NCI-H2081 (cell line): ENCODE measurements around the gene ICAM4.
A peak's percentile ranks its signal among the peaks of the same experiment; 100 is the strongest.
"Not testable (repeated sequence)": the region's sequence is repeated elsewhere in the genome, so short reads cannot be mapped to it uniquely, and the experiment has no call there.

ENCODE experiments used
- DNase-seq, 2 experiments: peaks; one replicate each; lab custom pipeline; 2025; lab: John Stamatoyannopoulos, UW

ICAM4 gene

DNA sequence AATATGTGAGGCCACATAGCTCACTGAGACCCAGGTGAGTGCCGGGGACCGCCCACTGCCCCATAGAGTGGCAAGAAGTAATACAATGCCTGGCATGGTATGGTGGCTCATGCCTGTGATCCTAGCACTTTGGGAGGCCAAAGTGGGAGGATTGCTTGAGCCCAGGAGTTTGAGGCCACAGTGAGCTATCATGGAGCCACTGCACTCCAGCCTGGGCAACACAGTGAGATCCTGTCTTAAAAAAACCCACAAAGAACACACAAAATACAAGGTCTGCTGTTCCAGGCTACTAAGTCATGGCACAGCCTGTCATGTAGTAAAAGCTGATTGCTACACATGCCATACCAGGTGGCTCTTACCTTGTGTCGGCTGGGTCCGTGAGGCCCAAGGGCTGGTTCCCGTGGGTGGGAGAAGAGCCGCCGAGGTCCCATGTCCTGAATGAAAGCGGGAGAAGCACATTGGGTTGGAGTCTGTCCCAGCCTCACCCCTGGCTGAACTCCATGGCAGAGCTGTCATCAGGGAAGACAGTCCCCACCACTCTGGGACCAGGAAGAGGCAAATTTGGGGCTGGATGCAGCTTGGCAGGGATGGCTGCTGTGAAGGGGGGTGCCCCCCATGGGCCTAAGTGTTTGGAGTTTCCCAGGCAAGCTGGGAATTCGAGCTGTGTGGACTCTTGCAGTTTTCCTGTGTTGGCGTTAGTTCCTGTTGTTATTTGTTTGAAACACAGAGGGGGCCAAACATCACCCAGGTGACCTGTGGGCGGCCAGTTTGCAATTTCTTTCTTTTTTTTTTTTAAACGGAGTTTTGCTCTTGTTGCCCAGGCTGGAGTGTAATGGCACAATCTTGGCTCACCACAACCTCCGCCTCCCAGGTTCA is 32.3 kb downstream of the ICAM4 start:
- DNase-seq: no peak

DNA sequence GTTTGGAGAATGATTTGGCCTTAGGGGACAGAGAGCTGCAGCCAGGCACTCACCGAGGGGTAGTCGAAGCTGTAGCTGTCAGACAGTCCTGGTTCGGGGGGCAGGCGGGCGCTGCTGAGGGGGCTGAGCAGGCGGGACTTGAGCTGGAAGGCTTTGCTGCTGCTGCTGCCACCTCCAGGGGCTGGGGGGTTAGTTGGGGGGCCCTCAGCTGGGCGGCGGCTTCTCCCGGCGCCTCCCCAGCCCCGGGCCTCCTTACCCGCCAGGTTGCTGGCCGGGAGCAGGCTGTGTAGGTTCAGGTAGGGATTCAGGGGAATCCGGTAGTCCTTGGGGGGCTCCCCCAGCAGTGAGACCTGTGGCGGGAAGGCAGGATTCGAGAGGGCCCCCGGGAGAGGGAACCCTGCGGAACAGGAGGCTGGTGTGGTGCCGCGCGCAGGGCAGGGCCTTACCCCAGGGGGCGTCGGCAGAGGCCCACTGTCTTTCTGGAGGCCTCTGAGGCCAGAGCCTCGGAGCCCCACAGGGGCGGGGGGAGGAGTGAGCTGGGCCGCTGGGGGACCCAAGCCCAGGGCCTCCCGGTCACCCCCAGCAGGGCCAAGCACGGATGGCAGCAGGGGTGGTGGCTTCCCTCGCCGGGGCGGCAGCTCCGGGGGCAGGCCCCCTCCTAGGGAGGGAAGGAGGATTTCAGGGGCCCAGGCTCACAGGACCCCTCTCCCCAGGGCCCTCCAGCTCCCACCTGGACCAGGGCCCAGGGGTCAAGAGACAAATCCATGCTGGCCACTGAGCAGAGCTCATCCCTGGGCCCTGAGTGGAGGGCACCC is 34.1 kb downstream of the ICAM4 start:
- DNase-seq: no peak

DNA sequence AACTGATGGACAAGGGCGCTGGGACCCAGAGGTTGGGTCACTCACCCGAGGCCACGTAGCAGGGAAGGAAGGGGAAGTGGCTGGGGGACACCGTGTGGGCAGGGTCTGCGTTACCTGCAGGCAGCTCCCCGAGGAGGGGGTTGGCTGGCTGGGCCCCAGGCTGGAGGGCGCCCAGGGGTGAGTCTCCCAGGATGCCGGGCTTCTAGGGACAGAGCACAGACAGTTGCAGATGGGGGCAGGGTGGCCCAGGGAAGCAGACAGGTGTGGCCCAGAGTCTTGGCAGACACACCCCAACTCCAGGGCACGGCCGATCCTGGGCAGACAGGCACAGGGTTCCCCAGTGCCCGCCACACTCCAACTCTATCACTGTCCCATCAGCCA is 34.7 kb downstream of the ICAM4 start:
- DNase-seq: no peak

DNA sequence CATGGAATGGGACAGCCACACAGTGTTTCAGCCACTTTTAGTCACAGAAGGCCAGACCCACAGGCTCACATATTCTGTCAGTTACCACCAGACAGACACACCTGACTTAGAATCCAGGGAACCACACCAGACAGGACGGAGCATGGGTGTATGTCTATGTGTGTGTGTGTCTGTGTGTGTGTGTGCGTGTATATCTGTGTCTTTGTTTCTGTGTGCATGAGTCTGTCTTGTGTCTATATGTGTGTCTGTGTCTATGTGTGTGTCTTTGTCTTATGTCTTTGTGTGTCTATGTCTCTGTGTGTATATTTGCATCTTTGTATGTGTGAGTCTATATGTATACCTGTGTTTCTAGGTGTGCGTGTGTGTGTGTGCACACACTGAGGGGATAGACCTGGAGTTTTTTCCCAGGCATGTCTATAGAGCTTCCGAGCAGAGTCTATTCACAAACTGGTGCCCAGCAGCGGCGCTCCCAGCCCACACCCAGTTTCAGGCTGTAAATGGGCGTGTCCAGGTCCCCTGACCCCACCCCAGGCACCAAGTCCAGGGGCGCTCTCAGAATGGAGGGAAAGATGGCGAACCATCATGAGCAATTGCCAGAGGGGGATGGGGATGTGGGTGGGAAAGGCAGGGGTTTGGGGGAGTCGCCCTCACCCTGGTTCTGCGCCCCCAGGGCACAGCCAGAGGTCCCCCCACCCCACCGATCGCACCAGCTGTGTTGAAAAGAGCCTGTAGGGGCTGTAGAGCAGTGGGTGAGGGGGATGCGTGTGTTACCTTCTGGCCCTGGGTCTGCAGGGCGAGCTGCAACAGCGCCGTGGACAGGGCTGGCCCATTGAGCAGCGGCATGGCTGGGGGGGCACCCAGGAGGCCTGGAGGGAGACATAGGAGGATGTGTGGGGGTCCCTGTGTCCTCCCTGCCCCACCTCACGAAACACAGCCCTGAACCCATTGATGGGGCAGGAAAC is 35.4 kb downstream of the ICAM4 start:
- no peak for DNase-seq

DNA sequence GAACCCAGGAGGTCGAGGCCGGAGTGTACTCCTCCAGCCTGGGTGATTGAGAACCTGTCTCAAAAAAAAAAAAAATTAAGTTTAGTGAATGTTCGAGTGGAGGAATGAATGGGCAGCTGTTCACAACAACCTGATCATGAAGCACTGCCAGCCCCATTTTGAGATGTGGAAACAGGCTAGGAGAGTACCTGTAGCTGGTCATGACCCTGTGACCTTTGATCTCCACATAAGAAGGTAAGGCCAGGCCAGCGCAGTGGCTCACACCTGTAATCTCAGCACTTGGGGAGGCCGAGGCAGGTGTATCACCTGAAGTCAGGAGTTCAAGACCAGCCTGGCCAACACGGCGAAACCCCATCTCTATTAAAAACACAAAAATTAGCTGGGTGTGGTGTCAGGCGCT is 39.0 kb downstream of the ICAM4 start:
- no peak for DNase-seq

DNA sequence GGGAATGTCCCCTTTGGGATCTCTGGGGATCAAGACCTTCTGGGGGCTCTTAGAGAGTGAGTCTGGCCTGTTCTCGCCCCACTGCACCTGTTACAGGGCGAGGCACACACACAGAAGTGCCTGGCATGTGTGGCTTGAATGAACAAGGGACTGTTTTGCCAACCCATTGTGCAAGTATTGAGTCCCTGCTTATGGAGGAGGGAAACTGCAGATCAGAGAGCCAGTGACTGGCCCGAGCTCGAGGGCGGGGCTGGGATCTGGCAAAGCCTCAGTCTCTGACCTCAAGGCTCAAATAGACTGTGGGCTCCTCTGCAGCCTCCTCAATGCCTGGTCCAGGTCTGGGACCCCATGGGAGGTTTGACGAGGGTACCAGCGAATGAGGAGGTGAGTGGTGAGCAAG is 41.0 kb downstream of the ICAM4 start:
- DNase-seq: no peak

DNA sequence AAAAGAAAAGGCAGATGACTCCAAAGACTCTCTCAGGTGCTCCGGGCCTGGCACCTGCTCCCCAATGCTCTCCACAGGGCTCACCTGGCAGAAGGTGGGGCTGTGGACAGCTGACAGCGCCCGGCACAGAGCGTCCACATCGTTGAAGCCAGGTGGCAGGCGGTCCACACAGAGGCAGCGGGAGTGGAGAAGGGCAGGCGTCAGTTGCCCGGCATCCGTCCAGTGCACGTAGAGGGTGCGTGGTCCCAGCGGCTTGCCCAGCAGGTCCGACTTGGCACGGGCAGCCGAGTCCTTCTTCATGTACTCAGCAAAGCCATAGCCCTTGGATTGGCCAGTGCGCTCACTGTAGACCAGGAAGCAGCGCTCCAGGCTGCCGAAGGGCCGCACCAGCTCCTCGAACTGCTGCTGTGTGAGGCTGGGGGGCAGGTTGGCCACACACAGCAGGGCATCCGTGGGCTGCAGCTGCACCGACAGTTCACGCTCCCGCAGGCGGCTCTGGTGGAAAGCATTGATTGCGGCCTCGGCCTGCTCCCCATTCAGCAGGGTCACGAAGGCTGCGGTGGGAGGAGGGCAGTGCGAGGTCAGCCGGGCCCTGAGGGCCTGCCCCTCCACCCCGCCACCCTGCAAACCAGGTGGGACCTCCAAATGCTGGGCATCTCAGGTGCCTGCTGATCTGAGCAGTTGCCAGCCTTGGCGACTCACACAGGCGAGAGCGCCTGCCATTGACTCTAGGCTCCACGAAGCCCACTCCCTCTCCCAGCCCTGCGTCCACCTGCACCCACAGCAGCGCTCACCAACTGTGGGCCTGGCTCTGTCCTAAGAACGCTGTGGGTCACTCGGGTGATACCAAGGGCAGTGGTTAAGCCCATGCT is 42.0 kb downstream of the ICAM4 start:
- no peak for DNase-seq

DNA sequence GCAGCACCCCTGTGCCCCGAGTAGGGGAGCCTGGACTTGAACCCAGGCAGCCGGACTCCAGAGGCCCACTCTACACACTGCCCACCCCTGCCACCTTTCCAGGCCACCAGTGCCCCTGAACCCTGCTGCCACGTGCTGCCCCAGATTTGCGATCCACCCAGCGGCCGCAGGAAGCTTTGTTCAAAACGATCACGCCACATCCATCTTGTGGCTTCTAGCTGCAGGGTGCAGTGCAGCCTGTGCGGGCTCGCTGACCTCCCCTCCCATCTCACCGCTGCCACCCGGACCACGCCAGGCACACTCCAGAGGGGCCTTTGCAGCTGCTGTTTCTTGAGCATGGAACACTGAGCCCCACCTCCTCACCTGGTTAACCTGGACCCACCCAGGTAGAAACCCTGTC is 42.8 kb downstream of the ICAM4 start:
- DNase-seq: no peak

DNA sequence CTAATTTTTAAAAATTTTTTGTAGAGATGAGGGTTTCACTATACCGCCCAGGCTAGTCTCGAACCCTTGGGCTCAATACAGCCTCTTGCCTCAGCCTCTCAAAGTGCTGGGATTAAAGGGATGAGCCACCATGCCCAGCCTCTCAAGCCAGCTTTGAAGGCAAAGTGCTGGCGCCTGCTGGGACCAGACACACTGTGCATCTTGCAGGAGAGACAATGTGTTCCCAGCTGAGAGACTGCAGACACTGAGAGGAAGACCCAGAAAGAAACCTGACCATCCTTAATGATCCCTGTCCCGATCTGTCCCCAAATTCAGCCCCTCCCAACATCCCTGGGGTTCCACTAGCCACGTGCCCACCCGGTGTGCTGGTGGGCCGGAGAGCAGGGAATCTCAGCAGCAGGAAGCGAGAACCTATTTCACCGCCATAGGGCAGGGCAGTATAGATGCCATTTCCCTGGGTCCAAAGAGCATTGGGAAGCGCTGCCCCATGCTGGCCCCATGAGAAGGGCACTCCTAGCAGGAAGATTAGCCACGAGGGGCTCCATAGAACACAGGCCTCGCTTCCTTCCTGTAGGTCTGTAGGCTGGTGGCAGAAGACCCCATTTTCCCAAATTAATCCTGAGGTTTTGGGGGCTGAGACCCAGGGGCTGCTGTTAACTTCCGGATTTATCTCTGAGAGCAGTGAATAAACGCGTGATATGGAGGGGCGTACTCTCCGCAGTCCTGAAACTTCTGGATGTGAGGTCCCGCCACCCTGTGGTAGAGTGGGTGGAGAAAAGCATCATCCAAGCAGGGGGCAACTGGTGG is 45.6 kb downstream of the ICAM4 start:
- no peak for DNase-seq

DNA sequence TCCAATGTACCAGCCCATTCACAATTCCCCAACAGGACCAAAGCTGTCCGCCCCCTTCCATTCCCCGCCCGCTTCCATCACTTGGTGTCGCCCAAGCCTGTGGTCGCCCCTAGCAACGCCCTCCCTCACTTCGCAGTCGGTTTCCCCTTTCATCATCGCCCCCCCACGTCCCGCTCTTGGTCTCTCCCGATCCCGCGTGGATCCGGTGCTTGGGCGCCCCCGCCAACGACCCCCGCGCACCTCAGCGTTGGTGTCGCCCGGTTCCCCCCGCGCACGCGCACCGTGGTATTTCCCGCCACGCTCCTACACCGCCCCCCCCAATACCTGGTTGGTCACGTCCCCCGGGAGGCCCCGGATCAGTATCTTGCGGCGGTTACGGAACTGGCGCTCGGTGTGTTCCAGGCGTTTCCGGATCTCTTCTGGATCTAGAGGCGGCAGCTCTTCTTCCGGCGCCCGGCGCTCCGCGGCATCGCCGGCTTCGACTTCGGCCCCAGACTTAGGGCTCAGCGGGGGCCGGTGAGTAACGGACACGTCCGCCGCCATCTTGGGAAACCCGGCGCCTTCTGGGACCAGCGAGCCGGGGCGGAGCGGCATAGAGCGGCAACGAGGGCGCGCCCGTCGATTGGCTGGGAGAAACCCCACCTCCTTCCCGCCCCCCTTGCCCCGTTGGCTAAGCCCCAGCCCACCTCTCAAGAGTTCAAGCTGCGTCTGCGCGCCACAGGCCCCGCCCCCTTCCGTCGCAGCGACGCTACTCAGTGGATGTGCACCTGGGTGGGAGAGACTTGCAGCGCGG is 46.4 kb downstream of the ICAM4 start, which contains the start of gene RAVER1:
Gene RAVER1, minus strand, starts transcription at position 565 of the 793 bp plus-strand sequence. Its CDS starts 22 bp downstream, at position 543.
- peak; percentile 97 for DNase-seq

DNA sequence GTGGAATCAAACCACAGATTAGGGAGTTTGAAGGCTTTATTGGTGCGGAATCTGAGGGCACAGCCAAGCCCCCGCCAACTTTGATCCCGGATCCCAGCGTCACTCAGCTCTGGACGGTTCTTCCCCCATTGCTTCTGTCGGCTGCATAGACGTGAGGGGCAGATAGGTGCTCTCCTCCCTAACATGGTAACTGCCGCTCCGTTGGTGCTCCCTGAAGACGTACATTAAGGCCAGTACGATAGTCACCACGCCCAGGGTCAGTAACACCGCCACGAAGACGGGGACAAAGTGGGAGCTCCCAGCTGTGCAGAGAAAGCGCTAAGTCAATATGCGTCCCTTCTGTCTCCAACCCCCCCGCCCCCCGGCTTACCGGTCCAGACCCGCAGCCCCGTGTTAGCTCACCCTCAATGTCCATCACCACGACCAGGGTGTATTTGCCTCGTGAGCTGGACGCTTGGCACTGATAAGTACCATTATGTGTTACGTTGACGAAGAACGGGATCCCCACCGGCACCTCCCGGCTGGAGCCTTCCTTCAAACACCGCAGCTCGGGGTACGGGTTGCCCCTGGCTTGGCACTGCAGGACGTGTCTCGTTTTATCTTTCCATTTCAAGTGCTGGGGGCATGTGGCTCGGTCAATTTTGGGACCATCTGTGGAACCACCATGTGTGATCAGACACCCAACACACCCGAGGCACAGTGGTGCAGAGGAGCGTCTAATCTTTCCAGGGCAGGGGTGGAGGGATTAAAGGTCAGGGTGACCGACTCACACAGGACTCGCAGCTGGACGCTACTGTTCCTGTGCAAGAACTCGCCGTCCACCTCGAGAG is 47.2 kb downstream of the ICAM4 start:
- DNase-seq: no peak

DNA sequence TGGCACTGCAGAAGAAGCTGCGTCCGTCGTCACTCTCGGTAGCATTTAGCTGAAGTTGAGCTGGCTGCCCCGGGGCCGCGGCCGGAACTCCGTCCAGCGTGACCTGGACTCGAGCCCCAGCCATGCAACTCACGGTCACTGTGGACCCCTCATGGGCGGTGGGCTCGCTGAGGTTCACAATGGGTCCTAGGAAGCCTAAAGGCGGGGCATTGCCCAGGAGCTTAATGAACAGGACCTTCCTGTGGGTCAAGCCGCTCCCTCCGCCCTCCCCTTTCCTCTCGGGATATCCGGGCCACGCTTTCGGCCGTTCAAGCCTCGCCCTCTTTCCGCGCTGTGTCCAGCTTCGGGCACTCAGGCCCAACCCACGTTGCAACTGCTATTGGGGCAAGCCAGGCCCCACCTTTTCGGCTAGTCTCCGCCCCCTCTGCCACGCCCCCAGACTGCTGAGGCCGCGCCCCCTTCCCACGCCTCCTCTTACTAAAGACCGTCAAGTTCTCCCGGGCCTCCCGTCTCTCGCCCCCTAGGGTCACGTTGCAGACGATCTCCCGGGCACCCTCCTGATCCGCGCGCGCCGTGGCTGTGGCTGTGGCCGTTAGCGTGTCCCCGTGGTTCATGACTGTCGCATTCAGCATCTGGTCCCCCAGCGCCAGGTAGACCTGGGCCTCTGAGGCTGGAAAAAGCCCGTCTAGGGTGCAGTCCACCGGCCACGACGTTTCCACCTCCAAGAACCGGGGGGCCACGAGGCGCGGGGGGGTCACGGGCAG is 48.0 kb downstream of the ICAM4 start:
- peak; percentile 57 to 66 for DNase-seq

DNA sequence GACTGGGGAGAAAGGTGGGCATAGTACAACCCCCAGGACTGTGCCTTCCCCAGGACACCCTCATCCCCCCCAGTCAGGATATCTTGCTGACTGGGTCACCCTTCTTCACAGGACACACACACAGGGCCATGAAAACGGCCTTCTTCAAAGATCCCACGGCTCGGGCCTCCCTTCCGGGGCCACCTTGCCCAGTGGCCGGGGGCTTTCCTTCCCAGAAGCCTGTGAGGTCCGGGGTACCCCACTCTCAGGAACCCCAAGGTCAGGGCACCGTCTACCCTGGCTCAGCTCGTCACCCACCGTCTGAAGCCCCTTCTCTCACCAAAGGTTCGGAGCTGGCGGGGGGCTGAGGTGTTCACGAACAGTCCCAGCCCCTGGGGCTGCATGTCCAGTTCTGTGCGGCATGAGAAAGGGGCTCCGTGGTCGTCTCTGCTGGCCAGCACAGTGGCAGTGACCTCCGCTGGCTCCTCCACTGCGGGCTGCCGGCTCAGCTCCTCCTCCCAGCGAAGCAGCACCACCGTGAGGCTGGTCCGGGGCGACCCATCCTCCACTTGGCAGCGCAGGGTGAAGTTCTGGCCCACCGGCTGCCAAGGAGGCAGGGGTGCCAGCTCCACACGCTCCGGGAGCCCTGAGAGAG is 48.7 kb downstream of the ICAM4 start:
- DNase-seq: no peak

DNA sequence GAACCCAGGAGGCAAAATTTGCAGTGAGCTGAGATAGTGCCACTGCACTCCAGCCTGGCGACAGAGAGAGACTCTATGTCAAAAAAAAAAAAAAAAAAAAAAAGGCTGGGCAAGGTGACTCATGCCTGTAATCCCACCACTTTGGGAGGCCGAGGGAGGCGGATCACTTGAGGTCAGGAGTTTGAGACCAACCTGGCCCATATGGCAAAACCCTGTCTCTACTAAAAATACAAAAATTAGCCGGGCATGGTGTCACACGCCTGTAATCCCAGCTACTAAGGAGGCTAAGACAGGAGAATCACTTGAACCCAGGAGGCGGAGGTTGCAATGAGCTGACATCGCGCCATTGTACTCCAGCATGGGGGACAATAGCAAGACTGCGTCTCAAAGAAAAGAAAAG is 50.0 kb downstream of the ICAM4 start:
- DNase-seq: not testable (repeated sequence)
